ENCODE measurements around the gene DLX1. TPM values are rescaled to one million over a fixed set of nuclear protein-coding genes. Genes with fewer than 3 reads are reported as not detected.

Gene DLX1
- total and polyA plus RNA-seq, 4 donors = not detected

GRCh38 chr2:172102391-172103359 lies 17.4 kb downstream of the DLX1 start, which contains the start of gene DLX2:
TSS of gene DLX2 (minus strand) at chr2:172102900. CDS start at chr2:172102538, 362 bp downstream.
- 2% methylated on average over 74 of the region's 74 CpGs for WGBS
- Histone ChIP-seq H3K27me3 (ENCODE audit: control insufficient read depth in 4 of 4, insufficient read depth in 4 of 4, low read length in 3 of 4) (peaks cover 4 to 30% (median 14%) of the 10 kb centered on the region in 4 donors), H3K27ac (ENCODE audit: low read depth in 1 of 2, low read length in 2 of 2) (no peak within 1 kb of the TSS), H3K4me1 (ENCODE audit: control insufficient read depth in 4 of 4, insufficient read depth in 4 of 4, low read length in 3 of 4) (peaks cover 22 to 41% (median 28%) of the 10 kb centered on the region in 4 donors), H3K4me3 (ENCODE audit: low read depth in 1 of 3, low read length in 3 of 3) (peak within 1 kb of the TSS in 2 of 3 donors; percentile 45 to 64), H3K9ac (ENCODE audit: low read depth in 1 of 2, low read length in 2 of 2) (no peak within 1 kb of the TSS), H3K36me3 (ENCODE audit: control insufficient read depth in 4 of 4, insufficient read depth in 3 of 4, low read depth in 1 of 4, low read length in 3 of 4) (no peaks in the 10 kb centered on the region), H3K9me3 (ENCODE audit: control insufficient read depth in 4 of 4, low read length in 3 of 4) (peaks cover 0 to 2% (median 0%) of the 10 kb centered on the region in 4 donors)
- TF ChIP-seq NR2F2 (IDR thresholded peaks at IDR 0.05) (no peak), JUND (IDR thresholded peaks at IDR 0.05) (no peak), RXRA (IDR thresholded peaks at IDR 0.05) (no peak), EGR1 (IDR thresholded peaks at IDR 0.05; ENCODE audit: low read depth in 2 of 2) (no peak), GABPA (IDR thresholded peaks at IDR 0.05 in 1 of 2, conservative IDR thresholded peaks at IDR 0.05 in 1 of 2) (no peak), RAD21 (IDR thresholded peaks at IDR 0.05) (no peak), CTCF (IDR thresholded peaks at IDR 0.05; ENCODE audit: low read depth, low read length, missing input control) (no peak), SP1 (IDR thresholded peaks at IDR 0.05) (no peak), HNF4G (IDR thresholded peaks at IDR 0.05) (no peak), FOXA2 (IDR thresholded peaks at IDR 0.05) (no peak), MAX (IDR thresholded peaks at IDR 0.05) (no peak), TAF1 (conservative IDR thresholded peaks at IDR 0.05) (no peak), YY1 (IDR thresholded peaks at IDR 0.05) (no peak), ZBTB33 (IDR thresholded peaks at IDR 0.05) (no peak), HNF4A (conservative IDR thresholded peaks at IDR 0.05) (no peak)
- DNase-seq (ENCODE audit: low spot score) = peak; percentile 86

- Histone ChIP-seq H3K4me3 (ENCODE audit: low read depth in 1 of 3, low read length in 3 of 3) (no peak overlapping the region), H3K27me3 (ENCODE audit: control insufficient read depth in 4 of 4, insufficient read depth in 4 of 4, low read length in 3 of 4) (peaks cover 4 to 28% (median 14%) of the 10 kb centered on the region in 4 donors), H3K9ac (ENCODE audit: low read depth in 1 of 2, low read length in 2 of 2) (no peak overlapping the region), H3K36me3 (ENCODE audit: control insufficient read depth in 4 of 4, insufficient read depth in 3 of 4, low read depth in 1 of 4, low read length in 3 of 4) (no peaks in the 10 kb centered on the region), H3K4me1 (ENCODE audit: control insufficient read depth in 4 of 4, insufficient read depth in 4 of 4, low read length in 3 of 4) (peaks cover 24 to 49% (median 30%) of the 10 kb centered on the region in 4 donors), H3K9me3 (ENCODE audit: control insufficient read depth in 4 of 4, low read length in 3 of 4) (peaks cover 0 to 2% (median 0%) of the 10 kb centered on the region in 4 donors), H3K27ac (ENCODE audit: low read depth in 1 of 2, low read length in 2 of 2) (no peak overlapping the region)
- DNase-seq (ENCODE audit: low spot score) = peak; percentile 91
- 3% methylated on average over 25 of the region's 25 CpGs for WGBS
- TF ChIP-seq FOXA1 (IDR thresholded peaks at IDR 0.05) = no peak
- peak; percentile 23 for TF ChIP-seq NR2F2 (IDR thresholded peaks at IDR 0.05)
- TF ChIP-seq CTCF (IDR thresholded peaks at IDR 0.05; ENCODE audit: low read depth, low read length, missing input control) = peak; percentile 90
- TF ChIP-seq ZBTB33 (IDR thresholded peaks at IDR 0.05) = no peak
- TF ChIP-seq REST (IDR thresholded peaks at IDR 0.05) = no peak
- no peak for TF ChIP-seq GABPA (IDR thresholded peaks at IDR 0.05 in 1 of 2, conservative IDR thresholded peaks at IDR 0.05 in 1 of 2)
Observed at GRCh38 chr2:172103471-172104272, 18.4 kb downstream of the DLX1 start.
